ENCODE results near the gene TBC1D14.
"Not testable (repeated sequence)": the region's sequence is repeated elsewhere in the genome, so short reads cannot be mapped to it uniquely, and the experiment has no call there.

TBC1D14 gene

GRCh38 chr4:6891436-6892170 lies 18.0 kb upstream of the TBC1D14 start:
- no peak for DNase-seq

GRCh38 chr4:6892190-6892908 lies 17.3 kb upstream of the TBC1D14 start:
- peak; percentile 51 for DNase-seq

DNA sequence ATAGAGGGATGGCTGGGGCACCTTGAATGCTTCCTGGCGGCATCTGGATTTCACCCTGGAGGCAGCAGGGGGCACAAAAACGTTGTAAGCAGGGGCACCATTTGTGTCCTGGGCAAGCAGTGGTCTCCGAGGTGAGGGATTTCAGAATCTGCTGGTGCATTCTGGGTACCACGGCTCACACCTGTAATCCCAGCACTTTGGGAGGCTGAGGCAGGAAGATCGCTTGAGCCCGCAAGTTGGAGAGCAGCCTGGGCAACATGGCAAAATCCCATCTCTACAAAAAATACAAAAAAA lies 16.8 kb upstream of the TBC1D14 start:
- no peak for DNase-seq

- DNase-seq: no peak
These were observed 16.1 kb upstream of the TBC1D14 start for GRCh38 chr4:6893449-6894085.

GRCh38 chr4:6894086-6894478 lies 15.5 kb upstream of the TBC1D14 start:
- no peak for DNase-seq

DNA sequence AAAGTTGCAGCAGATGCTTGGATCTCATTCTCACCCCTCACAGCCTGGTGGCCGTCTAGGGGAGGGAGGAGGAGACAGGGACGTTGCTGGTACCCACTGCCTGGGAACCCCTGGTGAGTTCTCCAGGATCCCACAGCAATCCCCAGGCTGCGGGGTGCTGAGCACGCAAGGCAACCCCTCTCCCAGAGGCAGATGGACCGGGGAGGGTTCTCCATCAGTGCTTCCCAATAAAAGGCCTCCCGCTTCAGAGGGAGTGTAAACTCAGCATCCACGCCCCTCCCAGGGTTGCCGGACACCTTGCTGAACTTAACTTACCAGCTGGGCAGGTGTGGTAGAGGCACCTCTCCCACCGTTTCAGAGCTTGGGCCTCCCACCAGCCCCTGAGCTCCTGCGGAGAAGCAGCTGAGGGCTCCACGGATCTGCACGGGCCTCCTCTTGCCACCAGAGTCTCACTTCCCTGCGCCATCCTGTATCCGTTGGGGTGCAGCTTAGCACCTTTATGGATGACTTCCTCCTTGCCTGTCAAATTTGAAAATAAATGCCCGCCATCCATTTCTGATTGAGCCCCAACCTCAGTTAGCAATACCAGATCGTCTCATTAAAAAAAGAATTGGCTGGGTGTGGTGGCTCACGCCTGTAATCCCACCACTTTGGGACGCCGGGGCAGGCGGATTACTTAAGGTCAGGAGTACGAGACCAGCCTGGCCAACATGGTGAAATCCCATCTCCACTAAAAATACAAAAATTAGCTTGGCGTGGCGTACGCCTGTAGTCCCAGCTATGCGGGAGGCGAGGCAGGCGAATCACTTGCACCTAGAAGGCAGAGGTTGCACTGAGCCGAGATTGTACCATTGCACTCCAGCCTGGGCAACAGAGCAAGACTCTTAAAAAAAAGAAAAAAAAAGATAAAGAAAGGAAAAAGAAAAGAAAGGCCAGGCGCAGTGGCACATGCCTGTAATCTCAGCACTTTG lies 14.8 kb upstream of the TBC1D14 start:
- no peak for DNase-seq

DNA sequence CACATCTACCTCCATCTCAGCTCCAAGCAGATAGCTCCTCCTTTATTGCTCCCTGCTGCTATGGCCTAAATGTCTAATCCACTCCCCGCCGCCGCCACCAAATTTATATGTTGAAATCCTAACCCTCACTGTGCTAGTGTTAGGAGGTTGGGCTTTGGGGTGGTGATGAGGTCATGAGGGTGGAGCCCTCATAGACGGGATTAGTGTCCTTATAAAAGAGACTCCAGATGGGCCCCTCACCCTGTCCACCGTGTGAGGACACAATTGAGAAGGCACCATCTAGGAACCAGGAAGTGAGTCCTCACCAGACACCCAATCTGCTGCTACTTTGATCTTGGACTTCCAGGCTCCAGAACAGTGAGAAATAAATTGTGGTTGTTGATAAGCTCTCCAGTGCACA lies 13.6 kb upstream of the TBC1D14 start:
- no peak for DNase-seq

DNA sequence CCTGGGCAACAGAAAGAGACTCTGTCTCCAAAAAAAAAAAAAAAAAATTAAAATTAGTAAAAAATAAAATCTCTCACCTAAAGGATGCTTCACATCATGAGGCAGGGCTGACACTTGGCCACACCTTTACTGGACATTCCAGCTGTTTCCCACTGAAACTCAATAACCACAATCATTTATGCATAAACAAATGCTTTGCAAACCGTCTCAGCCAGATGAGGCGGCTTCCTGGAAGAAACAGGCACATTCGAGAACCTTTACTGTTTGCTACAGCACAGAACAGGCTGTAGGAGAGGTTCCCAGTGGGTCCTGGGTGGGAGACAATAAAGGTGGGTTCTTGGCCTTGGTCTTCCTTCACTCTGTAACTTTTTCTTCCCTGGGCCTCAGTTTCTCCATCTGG lies 10.9 kb upstream of the TBC1D14 start:
- DNase-seq: no peak

GRCh38 chr4:6900181-6900812 lies 9.3 kb upstream of the TBC1D14 start:
- no peak for DNase-seq

DNA sequence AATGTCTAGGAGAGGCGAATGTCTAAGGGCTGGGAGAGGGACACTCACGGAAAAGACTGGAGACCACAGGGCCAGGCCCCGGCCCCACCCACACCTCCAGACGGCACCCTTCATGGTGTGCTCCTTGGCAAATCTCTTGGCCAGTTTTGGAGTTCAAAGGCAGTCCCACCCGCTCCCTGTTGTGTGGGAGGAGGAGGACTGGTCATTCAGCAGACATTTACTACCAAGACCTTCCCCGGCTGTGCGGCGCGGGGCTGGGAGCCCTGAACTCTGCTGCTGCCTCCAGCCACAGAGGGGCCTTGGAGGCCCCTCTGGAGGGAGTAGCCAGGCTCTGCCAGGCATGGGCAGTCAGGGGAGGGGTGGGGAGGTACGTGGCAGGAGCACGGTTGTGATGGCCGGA lies 8.7 kb upstream of the TBC1D14 start:
- no peak for DNase-seq

- no peak for DNase-seq
These were observed 7.8 kb upstream of the TBC1D14 start for GRCh38 chr4:6901669-6902317.

DNA sequence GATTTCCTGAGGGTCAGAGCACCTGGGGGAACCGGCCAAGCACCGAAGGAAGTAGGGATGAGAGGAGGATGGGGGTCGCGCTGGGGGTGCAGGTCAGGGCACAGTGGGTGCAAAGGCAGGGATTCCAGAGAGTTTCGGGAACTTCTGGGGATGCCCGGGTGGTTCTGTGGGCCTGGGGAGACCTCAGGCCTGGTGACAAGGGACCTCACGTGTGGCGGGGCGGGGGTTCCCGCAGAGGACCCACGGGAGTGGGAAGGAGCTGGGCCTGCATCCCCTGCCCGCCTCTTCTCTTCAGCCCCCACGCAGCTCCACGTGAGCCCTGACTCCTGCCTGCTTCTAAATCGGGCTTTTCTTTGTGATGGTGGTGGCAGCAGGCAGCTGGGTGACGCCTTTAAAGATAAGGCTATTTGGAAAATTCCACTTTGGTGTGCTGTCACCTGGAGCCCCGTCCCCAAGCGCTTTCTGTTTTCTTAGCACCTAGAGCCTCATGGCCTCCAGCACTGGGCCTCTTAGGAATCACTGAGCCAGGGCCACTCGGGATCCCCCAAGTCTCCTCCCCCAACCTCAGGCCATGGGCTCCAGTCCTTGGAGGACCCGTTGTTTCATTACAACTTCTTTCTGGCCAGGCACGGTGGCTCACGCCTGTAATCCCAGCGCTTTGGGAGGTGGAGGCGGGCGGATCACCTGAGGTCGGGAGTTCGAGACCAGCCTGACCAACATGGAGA lies 7.1 kb upstream of the TBC1D14 start:
- DNase-seq: no peak

DNA sequence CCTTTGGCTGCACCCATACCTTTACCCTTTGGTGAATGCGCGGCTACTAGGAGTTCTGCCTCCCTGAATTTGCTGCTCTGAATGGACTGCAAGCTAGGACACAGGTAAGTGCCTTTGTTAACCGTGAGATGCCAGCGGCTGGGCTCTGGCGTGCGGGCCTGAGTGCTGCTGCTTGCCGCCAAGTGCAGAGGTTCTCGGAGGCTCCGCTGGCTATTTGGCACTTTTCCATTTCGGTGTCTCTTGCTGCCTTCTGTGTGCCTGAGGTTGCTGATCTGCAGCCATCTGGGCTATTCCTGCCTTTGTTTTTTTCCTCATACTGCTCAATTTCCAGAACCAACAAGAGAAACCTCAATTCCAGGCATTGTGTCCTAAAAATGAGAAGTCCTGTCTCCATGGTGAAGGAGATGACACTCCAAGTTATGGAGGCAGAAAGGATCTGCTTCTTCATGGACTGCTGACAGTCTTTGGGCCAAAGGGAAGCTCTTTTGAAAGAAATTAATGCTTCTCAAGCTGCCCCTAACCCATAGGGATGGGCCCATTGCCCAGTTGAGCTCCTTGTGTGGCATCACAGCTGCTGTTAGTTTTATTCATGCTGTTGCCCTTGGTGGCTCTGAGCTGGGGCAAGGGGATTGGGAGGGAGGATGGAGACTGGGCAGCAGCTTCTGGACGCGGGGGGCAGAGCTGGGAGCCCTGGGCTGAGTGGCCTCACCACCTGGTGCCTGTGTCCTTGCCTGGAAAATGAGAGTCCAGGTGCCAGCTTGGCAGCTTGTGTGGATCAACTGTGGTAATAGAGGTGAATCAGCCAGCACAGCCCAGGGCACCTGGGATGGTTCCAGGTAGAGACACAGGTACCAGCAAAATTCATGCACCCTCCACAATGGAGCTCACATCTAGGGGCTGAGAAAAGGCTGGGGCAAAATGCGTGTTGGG lies 3.8 kb upstream of the TBC1D14 start:
- DNase-seq: no peak

GRCh38 chr4:6906486-6906885 lies 3.1 kb upstream of the TBC1D14 start:
- not testable (repeated sequence) for DNase-seq

DNA sequence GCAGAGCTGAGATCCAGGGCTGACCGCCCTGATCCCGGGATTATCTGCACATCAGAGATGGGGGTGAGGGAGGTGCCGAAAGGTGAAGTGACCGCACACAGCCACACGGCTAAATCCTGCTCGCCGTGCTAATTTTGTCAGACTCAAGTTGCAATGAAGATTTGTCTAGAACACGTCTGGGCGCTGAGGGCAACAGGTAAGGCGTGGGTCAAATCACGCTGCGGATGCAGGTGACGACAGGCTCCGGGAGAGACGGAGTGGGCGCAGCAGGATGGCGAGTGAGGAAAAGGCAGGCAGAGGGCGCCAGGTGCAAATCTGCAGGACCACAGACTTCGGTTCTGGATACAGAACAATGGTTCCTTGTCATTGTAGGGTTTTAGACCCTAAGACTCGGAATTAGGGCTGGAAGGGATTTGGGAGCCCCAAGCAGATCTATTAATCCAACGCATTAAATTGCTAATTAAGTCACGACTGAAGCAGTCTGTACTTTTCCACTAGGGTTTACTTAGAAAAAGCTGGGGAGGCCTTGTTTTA lies 1.9 kb upstream of the TBC1D14 start:
- no peak for DNase-seq

DNA sequence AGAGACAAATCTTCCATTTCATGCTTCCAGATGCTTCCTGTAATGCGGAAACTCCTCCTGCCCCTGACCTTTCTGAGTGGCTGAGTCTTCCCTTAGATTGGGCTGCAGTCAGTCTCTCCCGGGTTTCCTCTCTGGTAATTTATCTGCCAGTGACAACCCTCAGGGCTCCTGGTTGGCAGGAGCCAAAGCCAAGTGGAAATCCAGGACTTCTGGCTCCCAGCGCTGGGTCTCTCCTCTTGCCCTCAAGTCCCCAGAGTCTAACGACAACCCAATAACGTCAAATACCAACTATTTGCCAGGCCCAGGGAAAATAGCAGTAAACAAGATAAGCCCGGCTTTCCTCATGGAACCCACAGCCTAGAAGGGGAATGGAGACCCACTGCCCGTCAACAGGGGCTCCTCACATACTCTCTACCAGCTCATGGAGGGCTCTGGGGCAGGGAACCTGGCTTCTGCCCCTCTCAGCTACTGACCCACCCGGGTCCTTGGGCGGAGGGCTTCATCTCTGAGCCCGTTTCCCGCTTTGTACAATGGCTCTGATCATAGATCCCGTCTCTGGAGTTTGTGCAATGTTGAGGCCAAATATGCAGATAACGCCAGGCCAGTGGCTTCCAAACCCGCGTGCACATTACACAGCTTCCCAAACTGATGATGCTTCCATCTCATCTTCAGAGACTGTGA lies 1.1 kb upstream of the TBC1D14 start:
- DNase-seq: no peak

DNA sequence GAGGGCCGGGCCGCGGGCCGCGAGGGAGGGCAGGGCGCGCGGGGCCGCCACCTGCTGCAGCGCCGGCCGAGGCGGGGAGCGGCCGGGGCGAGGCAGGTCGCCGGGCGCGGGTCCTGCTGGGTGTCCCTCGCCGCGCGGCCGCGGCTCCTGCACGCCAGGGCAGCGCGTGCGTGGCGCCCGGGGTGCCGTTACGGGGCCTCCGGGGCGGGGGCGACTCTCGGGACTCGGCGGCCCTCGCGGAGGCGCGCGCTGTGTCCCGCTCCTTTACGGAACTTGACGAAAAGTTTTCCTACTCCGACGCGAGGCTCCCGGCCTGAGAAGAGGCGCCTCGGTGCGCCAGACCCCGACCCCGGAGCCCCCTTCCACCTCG lies 329 bp downstream of the TBC1D14 start:
- DNase-seq: peak; percentile 37

- no peak for DNase-seq
These were observed 824 bp downstream of the TBC1D14 start for GRCh38 chr4:6910340-6910959.
